B cell (primary cell): ENCODE results near the gene RNH1.

Experiments used
- EZH2 ChIP-seq: IDR thresholded peaks from 2 replicates; pipeline ENCODE4 v1.6.1; 2012; ENCODE audit warnings: borderline replicate concordance, low read depth, mild to moderate bottlenecking, moderate library complexity, low read length; ENCODE audit not compliant: insufficient read depth, poor library complexity, severe bottlenecking
- TF ChIP-seq, protein P1 (sequence below): fragments of 200-600 bp; IDR thresholded peaks from one replicate; pipeline ENCODE4 v1.8.0; 2022; ENCODE audit warnings: antibody characterized with exemption, mild to moderate bottlenecking

DNA sequence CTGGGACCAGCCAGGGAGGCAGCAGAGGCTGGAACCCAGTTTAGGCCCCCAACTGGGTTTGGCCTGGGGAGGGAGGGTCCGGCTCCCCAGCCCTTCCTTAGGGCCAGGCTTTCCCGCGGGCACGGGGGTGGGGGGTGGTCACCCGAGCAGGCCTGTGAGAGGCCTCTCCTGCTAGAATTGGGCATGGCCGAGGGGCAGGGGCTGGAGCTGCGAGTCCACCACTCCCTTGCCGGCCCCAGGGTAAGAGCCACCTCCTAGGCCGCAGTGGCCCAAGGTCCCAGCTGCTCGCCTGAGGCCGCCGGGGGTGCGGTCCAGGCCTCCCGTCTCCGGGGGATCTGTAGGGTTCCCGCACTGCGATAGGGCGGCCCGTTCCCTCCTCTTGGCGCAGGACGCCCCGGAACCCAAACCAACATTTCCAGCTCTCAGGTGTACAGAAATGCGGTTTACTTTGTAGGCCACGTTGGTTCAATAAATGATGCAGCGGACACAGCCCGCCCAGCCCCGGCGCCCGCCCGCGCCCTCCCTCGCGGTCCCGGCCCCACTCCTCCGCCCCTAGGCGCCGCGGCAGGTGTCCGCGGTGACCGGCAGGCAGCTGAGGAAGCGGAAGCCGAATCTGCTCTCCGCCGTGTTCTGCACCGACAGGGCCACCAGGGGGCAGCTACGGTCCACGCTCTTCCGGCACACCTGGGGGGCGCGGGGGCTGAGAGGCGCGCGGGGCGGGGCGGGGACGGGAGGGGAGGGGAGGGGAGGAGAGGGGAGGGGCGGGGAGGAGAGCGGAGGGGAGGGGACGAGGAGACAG is 47.6 kb upstream of the RNH1 start:
- no peak for TF ChIP-seq EZH2
- TF ChIP-seq, protein P1, sequence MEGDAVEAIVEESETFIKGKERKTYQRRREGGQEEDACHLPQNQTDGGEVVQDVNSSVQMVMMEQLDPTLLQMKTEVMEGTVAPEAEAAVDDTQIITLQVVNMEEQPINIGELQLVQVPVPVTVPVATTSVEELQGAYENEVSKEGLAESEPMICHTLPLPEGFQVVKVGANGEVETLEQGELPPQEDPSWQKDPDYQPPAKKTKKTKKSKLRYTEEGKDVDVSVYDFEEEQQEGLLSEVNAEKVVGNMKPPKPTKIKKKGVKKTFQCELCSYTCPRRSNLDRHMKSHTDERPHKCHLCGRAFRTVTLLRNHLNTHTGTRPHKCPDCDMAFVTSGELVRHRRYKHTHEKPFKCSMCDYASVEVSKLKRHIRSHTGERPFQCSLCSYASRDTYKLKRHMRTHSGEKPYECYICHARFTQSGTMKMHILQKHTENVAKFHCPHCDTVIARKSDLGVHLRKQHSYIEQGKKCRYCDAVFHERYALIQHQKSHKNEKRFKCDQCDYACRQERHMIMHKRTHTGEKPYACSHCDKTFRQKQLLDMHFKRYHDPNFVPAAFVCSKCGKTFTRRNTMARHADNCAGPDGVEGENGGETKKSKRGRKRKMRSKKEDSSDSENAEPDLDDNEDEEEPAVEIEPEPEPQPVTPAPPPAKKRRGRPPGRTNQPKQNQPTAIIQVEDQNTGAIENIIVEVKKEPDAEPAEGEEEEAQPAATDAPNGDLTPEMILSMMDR: peak; percentile 65
